Left ventricle myocardium superior (tissue), 1 donor: ENCODE measurements around the gene BGN. TPM values are rescaled to one million over a fixed set of nuclear protein-coding genes. Genes with fewer than 3 reads are reported as not detected.
A peak's percentile ranks its signal among the peaks of the same experiment; 100 is the strongest.

Experiments
- ATAC-seq: fragments of 200-7000 bp; cut with Tn5 transposase; one replicate; pipeline ENCODE4 v1.9.1; 2020; ENCODE audit warnings: mild to moderate bottlenecking, moderate library complexity
- DNase-seq: peaks from one replicate; pipeline ENCODE4 v3.0.0-alpha.2; 2020
- intact Hi-C: fragments of 100-400 bp; cut with micrococcal nuclease; formaldehyde crosslinking; loops from one replicate; pipeline ENCODE4 v1.11.0; 2022
- long read RNA-seq: library from polyadenylated mRNA; unstranded; transcript quantifications from one replicate; pipeline ENCODE4 v2.0.0, GENCODE V29; 2021
- total RNA-seq: library from RNA; stranded (reverse); fragmentation: NEBNext Ultra II Directional; extraction: Animal tissue kit (Norgen Biotek cat#: 25700); gene quantifications from one replicate; pipeline ENCODE4 v1.2.1, GENCODE V29; 2021
- donor health status: DM: no; HTN: yes; CAD: no; lungs with severe emphysema.

The BGN gene
- 40.6 TPM for total RNA-seq
- long read RNA-seq, transcript BGN-201 (8 exons, 2,402 nt) = major isoform, 18 of 34 reads
- long read RNA-seq, partial matches to known transcripts = 16 of 34 reads
- long read RNA-seq, other reads (novel, unspliced or antisense) = 0 of 34 reads

DNA sequence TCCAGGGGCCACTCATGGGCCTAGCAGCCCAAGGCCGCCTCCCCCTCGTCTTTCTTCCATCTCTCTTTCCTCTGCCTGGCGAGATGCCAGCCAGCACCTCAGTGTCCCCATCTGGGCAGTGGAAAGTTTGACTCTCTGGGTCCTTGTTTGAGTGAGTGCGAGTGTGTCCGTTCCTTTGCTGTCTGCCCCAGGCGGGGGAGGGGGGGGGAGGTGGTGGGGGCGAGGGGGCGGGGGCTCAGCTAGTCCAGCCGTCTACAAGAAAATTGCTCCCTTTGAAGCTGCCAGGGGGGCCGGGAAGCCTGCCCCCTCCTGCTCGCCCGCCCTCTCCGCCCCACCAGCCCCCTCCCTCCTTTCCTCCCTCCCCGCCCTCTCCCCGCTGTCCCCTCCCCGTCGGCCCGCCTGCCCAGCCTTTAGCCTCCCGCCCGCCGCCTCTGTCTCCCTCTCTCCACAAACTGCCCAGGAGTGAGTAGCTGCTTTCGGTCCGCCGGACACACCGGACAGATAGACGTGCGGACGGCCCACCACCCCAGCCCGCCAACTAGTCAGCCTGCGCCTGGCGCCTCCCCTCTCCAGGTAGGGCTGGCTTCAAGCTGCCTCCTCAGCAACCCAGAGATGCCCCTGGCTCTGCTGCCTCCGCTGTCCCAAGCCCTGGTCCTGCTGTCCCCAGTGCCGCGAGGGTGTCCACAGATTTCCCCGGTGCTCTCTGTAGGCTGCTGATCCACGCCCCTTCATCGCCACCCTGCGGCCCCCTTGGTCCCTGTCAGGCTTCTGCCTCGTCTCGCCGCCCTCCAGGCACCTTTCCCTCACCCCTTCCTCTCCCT lies at the start of gene BGN:
Gene BGN, plus strand, starts transcription at position 440 of the 821 bp plus-strand sequence. CDS start 9,652 bp downstream, outside the sequence.
- ATAC-seq (peak; percentile 73), DNase-seq (peak; percentile 62)
- intact Hi-C loops = no loop called here

DNA sequence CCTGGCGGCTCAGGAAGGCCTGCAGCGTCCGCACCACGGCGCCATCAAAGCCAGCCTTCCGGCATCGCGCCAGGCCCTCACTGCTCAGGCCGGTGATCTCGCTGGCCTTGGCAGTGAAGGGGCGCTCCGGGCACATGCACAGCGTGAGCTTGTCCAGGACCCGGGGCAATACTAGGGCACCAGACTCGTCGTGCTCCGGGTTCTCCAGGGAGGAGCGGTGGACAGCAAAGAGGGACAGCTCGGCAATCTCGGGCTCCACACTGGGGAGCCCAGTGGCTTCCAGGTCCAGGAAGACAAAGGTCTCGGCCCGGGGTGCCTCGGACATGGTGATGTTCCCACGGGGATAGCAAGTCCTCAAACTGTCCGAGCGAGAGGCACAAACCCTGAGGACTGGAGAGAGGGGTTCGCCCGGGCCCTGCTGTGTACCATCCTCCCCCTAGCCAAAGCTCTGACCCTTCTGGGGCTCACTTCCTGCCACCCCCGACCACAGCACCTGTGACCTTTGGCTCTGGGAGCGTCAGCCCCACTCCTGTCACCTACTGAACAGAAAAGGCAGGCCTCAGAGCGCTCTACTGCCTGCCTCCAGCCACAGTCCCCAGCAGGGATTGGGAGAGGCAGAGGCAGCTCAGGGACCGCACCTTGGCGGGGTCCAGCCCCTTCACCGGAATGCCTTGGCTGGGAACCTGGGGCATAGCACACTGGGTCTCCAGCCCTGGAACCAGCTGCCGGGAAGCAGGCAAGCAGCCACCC lies 49.5 kb upstream of the BGN start:
- intact Hi-C loops = no loop called here
- ATAC-seq (no peak), DNase-seq (no peak)

DNA sequence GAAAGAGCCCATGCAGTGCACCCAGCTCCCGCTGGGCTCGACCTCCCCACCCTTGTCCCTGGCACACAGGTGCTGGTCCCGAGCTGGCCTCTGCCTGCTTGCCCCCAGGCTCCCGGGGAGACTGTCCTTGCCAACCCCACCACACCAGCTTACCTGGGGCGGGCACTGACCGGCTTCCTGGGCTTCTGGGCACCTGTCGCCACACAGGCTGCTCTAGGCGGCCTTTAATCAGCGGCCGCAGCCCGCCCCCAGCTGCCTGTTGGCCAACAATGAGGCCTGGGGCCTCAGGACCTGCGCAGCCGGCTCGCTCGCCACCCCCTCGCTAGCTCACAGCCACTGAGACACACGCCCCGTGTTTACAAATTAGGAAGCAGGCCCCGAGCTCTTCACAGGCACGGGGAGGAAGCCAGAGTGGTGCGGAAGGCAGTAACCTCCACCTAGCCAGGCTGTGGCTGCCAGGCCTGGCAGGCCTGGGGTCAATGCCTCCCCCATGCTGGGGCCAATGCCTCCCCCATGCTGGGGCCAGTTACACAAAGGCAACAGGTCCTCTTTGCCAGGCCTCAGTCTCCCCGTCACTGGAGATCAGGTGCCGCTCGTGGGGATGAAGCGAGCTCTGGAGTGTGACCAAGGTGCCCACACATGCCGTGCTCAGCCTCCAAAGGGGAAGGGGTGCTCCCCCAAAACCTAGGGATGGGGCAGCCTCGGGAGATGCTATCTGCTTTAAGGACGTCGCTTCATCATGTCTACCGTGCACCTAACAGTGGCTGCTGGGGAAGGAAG lies 48.7 kb upstream of the BGN start, which contains the start of gene TREX2:
Gene TREX2, minus strand, starts transcription at position 201 of the 780 bp plus-strand sequence. CDS start 626 bp downstream, outside the sequence.
- no peak for DNase-seq
- intact Hi-C loops = no loop called here
- no peak for ATAC-seq

DNA sequence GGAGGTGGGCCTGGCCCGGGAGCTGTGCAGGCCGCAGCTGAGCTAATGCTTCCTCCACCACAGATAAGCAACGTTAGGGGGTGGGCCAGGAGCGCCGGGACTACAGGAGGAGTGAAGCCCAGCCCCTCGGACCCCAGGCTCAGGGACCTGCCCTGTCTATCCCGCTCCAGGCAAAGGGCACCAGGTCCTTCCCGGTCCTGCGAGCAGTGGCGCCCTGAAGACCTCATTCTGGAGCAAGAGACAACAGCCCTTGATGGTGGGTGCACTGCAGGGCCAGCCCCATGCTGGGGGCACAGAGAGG lies 48.2 kb upstream of the BGN start:
- intact Hi-C loops = no loop called here
- ATAC-seq (no peak), DNase-seq (no peak)

DNA sequence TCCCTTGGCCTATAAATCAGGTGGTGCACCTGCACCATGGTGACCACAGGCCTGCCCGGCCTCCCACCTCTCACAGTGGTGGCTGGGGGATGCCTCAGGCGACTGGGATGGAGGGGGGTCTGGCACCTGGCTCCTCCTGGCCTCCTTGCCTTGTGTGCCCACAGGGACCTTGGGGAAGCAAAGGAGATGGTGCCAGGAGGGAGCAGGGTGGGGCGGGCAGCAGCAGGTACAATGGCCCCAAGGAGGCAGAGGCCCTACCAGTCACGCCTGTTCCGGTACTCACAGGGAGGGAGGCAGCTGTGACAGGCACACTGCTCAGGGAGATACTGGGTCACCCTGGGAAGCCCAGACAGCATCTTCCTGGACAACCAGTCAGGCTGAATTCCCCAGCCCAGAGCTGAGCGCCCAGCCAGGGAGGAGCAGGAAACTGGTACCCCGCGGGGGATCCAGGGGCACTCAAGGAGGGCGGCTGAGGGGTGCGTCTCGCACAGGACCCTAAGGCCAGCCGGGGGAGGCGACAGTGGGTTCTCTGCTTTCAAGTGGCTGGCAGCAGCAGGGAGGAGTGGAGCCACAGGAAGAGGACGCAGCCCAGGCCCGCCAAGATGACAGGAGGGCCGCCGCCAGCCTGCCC lies 47.7 kb upstream of the BGN start:
- DNase-seq (no peak), ATAC-seq (no peak)
- intact Hi-C loops = no loop called here

DNA sequence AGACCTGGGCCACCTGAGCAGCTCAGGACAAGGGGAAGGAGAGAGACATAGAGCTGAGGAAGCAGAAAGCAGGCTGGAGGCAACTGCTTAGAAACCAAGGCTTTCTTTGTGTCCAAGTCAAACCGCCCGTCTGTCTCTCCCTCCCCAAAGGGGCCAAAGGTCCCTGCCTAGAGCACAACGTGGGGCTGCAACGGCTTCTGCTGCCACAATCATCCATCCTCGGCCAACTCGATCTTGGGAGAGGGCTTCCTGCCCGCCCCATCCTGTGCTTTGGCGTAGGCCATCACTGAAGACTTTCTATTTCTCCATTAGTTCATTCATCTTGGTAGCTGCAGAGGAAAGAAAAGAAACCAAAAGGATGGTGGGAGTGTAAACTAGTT lies 47.2 kb upstream of the BGN start:
- intact Hi-C loops = no loop called here
- DNase-seq = no peak
- ATAC-seq = no peak

DNA sequence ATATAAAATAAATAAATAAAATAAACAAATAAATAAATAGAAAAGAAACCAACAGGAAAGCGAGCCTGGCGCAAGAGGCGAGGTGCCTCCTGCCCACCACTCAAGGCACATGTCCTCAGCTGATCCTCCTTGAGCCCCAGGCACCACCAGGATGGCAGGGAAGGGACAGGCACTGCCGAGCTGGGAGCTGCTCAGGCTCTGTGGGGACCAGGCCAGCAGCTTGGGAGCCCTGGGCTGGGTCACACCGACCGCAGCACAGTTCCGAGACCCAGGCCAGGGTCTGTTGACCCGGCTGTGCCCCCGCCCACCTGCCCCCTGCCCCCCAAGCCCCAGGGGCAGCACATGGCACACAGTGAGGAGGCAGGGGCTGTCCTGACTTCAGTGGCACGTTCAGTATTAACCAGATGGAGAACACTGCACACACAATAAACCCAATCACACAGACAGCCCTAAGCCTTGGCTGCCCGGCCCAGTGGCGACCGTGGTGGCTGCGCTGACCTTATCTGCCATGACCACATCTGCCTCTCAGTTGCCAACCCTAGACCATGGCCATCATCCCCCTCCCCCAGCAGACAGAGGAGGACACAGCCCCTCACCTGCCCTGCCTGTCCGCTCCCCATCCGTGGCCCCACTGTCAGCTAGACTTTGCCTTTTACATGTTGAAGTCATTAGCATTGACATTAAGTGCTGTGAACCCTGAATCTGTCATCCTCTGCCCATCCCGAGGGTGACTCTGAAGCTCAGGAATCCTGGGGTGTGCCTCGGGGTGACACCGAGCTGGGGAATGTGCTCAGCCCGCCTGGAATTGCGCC lies 46.0 kb upstream of the BGN start:
- no peak for ATAC-seq
- intact Hi-C loops = no loop called here
- no peak for DNase-seq

DNA sequence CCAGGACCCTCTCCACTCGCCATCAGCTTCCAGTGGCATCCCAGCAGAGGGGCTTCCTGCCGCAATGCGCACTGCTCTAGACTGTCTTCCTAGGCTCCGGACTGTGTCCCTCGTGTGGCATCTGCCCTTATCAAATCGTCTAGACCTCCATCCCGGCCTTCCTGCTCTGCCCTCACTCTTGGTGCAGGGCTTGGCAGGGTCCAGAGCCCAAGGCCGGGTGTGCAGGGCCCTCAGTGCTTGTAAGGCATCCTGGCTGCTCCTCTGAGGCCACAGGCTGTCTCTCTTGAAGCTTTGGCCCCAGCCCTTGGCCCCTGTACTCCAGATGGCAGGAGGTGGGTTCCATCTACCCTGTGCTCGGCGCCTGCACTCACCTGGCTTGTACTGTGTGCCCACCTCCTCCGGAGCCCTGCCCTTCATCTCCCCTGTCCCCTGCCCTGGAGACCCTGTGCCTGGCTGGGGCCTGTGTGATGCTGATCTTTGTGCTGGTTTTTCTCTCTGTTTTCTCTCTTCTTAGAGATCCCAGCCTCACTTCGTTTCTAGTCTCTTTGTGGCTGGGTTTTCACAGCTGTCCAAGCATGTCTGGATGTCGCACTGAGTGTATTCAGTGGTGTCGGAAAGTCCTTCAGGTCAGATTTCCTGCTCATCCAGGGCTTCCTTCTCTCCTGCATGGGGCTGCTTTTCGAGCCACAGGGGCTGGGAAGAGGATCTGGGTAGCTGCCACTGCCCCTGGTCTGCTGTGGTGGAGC lies 45.2 kb upstream of the BGN start:
- no peak for DNase-seq
- ATAC-seq = no peak
- intact Hi-C loops = no loop called here

DNA sequence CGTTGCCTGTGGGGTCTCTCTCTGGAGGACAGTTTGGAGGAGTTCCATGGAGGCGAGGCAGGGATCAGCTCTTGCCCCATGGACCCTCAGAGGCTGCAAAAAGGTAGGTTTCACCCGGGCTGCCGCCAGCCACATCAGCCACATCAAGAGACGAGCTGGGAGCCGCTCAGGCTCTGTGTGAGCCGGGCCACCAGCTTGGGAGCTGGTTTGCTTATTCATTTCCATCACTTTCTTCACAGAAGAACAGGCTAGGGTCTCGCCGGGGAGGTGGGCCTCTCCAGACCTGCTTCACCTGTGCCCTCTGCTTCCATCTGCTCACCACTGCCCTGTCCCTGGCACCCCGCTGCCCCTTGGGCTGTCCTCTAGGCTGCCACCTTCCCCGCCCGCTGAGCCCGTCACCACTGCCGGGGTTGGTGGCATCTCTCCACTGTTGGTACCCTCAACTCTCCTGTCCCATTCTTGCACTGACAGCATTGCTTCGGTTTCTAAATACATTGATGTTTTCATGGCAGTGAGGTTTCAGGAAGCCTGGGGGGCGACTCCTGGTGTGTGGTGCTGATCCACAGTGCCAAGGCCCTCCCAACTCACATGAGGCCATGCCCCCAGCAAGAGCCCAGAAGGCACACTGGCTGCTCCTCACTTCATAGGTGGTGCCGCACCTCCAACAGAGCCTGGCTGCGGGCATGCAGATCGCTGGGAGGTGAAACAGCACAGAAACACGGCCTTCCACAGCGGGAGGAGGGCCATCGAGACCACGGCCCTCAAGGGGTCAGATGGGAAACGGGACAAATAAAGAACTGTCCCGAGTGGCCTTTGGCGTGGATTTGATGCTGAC lies 44.4 kb upstream of the BGN start:
- DNase-seq = no peak
- ATAC-seq = no peak
- intact Hi-C loops = no loop called here

DNA sequence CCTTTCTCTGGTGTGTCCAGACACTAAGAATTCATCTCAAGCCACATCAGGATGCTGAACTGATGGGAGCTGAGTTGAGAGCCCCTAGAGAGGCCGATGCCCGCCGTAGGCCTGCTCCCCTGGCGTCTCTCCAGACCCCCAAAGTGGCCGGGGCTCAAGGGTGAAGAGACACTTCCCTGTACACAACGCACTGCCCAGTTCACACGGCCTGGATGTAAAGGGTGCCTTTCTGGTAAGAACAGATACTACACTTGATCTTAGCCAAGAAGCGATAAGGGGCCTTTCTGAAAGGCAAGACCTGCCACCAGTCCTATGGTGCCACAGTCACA lies 43.9 kb upstream of the BGN start:
- ATAC-seq (no peak), DNase-seq (no peak)
- intact Hi-C loops = no loop called here

DNA sequence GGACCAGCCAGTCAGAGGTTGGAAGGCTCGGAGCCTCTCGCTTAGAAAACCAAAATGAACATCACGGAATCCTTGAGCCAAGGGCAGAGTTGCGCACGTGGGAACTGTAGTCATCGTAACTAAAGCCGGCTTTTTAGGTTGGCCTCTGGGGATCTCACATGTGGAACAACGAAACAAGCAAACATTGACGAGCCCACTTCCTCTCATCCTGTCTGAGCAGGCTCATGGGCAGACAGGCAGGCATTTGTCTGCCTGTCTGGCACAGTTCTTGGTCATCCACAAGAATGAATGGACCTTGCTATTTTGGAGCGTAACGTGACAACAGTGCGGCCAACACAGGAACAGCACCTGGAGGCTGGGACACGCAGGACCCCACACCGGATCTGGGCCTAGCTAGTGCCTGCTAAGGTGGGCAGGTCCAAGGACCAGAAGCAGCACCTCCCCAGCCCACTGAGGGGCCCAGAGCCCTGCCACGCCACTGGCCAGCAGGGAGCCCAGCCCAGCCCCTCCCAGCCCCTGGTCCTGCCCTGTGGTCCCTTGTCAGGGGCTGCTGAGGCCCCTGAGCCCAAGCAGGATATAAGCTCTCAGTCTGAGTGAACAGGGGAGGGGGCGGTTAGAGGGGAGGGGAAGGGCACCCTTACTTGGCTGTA lies 39.8 kb upstream of the BGN start:
- DNase-seq (no peak), ATAC-seq (no peak)
- intact Hi-C loops = no loop called here

DNA sequence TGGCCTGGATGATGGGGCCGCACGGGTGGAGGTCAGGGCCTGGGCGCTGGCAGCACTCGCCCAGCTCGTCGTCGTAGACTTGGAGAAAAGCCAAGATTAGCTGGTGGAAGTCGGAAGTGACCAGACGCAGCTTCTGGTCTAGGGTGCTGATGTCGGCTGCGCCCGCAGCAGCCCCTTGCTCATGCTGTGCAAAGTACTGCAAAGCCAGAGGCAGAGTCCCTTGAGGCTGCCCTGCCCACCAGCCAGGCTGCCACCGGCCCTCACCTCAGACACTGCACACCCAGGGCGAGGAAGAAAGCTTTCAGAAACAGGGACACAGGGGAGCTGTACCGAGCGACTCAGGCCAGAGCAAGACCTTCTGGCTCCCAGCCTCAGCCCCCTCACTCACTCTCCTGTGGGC lies 39.2 kb upstream of the BGN start:
- no peak for ATAC-seq
- DNase-seq = no peak
- intact Hi-C loops = no loop called here

DNA sequence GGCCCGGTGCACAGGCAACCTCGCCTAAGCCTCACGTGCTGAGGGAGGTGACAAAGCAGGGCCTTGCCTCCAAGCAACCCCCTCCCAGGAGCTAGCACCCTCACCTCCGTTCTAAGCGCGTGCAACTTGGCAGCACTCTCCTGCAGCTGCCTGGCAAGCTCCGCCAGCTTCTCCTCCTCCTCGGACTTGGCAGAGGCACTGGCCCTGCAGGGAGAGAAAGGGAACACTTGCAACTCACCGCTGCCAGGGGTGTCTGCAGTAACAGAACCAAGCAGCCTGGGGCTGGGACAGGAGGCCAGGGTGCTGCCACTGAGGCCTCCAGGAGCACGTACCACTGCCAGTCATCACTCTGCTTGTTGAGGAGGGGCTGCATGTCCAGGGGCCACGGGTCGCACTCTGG lies 38.6 kb upstream of the BGN start:
- intact Hi-C loops = no loop called here
- peak; percentile 87 for ATAC-seq

DNA sequence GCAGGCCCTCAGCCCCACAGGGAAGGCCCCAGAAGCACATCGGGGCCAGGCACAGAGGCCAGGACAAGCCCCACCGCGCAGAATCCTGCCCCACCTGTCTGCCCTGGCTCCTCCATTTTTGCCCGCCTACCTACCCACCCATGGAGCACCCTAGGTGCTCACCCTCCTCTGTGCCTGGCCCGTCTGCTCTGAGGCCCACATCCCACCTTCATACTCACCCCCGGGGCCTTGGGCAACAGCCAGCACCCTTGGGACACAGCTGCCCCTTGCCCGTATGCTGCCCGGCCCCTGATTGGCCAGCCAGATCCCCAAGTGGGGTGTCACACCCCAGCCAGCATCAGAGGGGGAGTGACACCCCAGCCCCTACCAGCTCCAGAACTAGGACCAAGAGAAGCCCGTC lies 38.1 kb upstream of the BGN start:
- DNase-seq = peak; percentile 7
- ATAC-seq = no peak
- intact Hi-C loops = no loop called here

More for the DNA sequence above, 38.6 kb upstream of the BGN start:
- peak; percentile 74 for DNase-seq

DNA sequence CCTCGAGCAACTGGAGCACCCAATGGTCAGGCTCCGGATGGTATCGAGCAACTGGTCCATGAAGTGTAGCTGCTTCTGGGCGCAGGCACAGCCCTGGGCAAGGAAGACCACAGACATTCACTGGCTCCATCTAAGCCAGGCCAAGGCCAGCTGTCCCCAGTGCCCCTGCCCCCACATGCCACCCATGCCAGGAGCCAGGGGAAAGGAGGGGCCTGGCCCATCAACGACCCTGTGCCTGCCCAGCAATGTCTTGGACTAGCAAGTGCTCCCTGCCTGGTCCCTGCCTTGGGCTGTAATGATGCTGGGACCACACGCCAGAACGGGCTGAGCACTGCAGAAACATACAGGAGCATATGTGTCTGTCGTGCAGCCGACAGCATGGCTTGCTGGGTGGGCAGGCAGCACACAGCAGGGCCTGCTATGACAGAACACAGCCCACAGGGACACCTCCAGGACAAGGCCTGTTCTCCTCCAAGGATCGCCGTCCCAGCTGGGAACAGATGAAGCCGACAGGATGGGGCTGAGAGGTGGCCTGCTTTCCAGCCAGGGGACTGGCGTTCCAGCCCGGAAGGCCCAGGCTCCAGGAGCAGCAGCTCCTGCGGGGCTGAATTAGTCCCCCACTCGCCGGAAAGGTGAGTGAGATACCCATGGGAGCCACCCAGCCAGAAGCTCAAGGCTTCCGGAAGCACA lies 37.5 kb upstream of the BGN start:
- no peak for ATAC-seq
- intact Hi-C loops = no loop called here
- peak; percentile 9 for DNase-seq

DNA sequence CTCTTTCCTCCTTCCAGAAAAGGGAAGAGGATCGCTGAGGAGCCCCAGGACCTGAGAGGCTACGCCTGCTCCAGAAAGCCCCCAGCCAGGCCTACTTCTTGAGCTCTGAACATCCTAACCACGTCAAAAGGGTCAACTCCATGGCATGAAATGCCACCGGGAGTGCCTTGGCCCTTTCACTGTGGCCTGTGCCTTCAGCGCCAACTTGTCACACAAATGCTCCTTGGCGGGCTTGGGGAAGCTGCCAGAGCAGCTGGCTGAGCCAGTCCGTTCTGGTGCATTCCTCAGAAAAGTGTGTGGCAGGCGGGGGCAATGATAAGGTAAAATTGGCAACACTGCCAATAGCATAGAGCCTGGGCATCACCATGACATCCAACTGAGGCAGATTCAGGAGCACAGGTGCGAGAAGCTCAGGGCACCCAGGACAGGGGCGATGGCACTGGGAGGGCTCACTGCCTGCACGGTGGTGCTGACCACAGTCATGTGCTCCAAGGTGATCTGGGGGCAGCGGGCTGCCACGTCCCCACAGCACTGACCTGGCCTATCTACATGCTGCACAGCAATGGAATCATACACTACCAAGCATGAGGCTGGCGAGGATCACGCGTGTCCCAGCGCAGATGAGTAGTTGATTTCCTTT lies 36.8 kb upstream of the BGN start:
- ATAC-seq (no peak), DNase-seq (peak; percentile 6)
- intact Hi-C loops = no loop called here
